Dedifferentiated amniotic fluid mesenchymal stem cell (primary cell): ENCODE measurements around the gene GAS7.

Experiments used
- DNase-seq: peaks from one replicate; pipeline ENCODE4 v3.0.0-alpha.2; 2016; ENCODE audit errors: extremely low spot score

The GAS7 gene

GRCh38 chr17:9890124-9890523 is 308.3 kb downstream of the GAS7 start:
- DNase-seq: no peak

- DNase-seq: no peak
These were observed 310.9 kb downstream of the GAS7 start for GRCh38 chr17:9887508-9887907.

GRCh38 chr17:9886141-9886930 is 312.1 kb downstream of the GAS7 start:
- DNase-seq: no peak

- DNase-seq: no peak
These were observed 315.0 kb downstream of the GAS7 start for GRCh38 chr17:9883451-9883850.

- DNase-seq: no peak
These were observed 317.8 kb downstream of the GAS7 start for GRCh38 chr17:9880582-9880999.

- DNase-seq: no peak
These were observed 319.4 kb downstream of the GAS7 start for GRCh38 chr17:9878786-9879525.

GRCh38 chr17:9878356-9878755 is 320.1 kb downstream of the GAS7 start:
- DNase-seq: no peak

GRCh38 chr17:9875441-9875840 is 323.0 kb downstream of the GAS7 start:
- no peak for DNase-seq

GRCh38 chr17:9874722-9875121 is 323.7 kb downstream of the GAS7 start:
- no peak for DNase-seq

GRCh38 chr17:9872852-9873251 is 325.6 kb downstream of the GAS7 start:
- no peak for DNase-seq

GRCh38 chr17:9868552-9868951 is 329.9 kb downstream of the GAS7 start:
- DNase-seq: no peak

GRCh38 chr17:9865586-9865985 is 332.8 kb downstream of the GAS7 start:
- DNase-seq: no peak

GRCh38 chr17:9862949-9863348 is 335.5 kb downstream of the GAS7 start:
- no peak for DNase-seq

- DNase-seq: no peak
These were observed 336.2 kb downstream of the GAS7 start for GRCh38 chr17:9862220-9862619.

- DNase-seq: no peak
These were observed 337.6 kb downstream of the GAS7 start for GRCh38 chr17:9860851-9861250.
